Suprapubic skin (tissue), 4 donors: Measurements from ENCODE around the gene USP26. TPM values are rescaled to one million over a fixed set of nuclear protein-coding genes. Genes with fewer than 3 reads are reported as not detected.

Experiments used
- DNase-seq, 2 donors: peaks; one replicate each; pipeline ENCODE4 v3.0.0-alpha.2; 2019; ENCODE audit warnings: low spot score in 2 of 2
- H3K27ac ChIP-seq: fragments of 200-600 bp; sonication (generic); one replicate; pipeline ENCODE4 v1.5.1; 2019
- H3K27me3 ChIP-seq: fragments of 200-600 bp; sonication (generic); one replicate; pipeline ENCODE4 v1.5.1; 2019
- H3K36me3 ChIP-seq: fragments of 200-600 bp; sonication (generic); one replicate; pipeline ENCODE4 v1.5.1; 2019
- H3K4me1 ChIP-seq: fragments of 200-600 bp; sonication (generic); one replicate; pipeline ENCODE4 v1.5.1; 2019
- H3K4me3 ChIP-seq: fragments of 200-600 bp; sonication (generic); one replicate; pipeline ENCODE4 v1.5.1; 2019; ENCODE audit warnings: mild to moderate bottlenecking
- H3K9me3 ChIP-seq: fragments of 200-600 bp; sonication (generic); one replicate; pipeline ENCODE4 v1.5.1; 2019
- CTCF ChIP-seq, 2 donors: fragments of 200-600 bp in 1 of 2; fragments of 450-650 bp in 1 of 2; sonication (generic) in 1 of 2; IDR thresholded peaks; one replicate each; pipeline ENCODE4 v1.5.1; 2016 to 2019; ENCODE audit warnings: antibody characterized with exemption in 2 of 2, mild to moderate bottlenecking in 1 of 2, moderate library complexity in 1 of 2
- EP300 ChIP-seq: sonication (generic); formaldehyde crosslinking; IDR thresholded peaks from one replicate; pipeline ENCODE4 v1.6.1; 2017; ENCODE audit warnings: antibody characterized with exemption
- POLR2A ChIP-seq, 2 donors: fragments of 450-650 bp; IDR thresholded peaks; one replicate each; pipeline ENCODE4 v1.6.1; 2017; ENCODE audit warnings: antibody characterized with exemption in 2 of 2, mild to moderate bottlenecking in 2 of 2, moderate library complexity in 2 of 2
- POLR2AphosphoS5 ChIP-seq, 3 donors: sonication (generic); formaldehyde crosslinking; IDR thresholded peaks; one replicate each; pipeline ENCODE4 v1.6.1; 2017; ENCODE audit warnings: antibody characterized with exemption in 3 of 3
- WGBS: methylation state at CpG from one replicate; pipeline ENCODE4 v1.1.5; 2018; 5-methylcytosine and 5-hydroxymethylcytosine counted together
- total RNA-seq, 4 donors: library from RNA; depleted of rRNA; stranded (reverse); fragments of >200 nt; gene quantifications; one replicate each; pipeline ENCODE4 v1.1.0, GENCODE V29; 2016

Gene USP26
- total RNA-seq, 4 donors from 2014 or later, result not detected

DNA sequence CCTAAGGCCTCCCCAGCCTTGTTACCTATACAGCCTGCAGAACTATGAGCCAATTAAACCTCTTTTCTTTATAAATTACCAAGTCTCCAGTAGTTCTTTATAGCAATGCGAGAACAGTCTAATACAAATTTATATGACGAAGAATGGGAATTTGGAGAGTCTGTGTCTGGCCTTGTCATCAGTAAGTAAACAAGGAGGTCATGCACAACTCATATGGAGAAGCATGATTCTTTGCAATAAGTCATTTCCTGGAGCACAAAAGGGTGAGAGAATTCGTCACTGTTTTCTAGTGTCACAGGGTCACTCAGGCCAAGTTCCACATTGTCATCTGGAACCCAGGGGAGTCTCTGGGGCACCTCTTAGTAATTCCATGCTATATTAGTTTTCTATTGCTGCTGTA lies 89.5 kb downstream of the USP26 start:
- Histone ChIP-seq H3K9me3 (no peaks in the 10 kb centered on the region), H3K36me3 (no peaks in the 10 kb centered on the region), H3K4me1 (no peaks in the 10 kb centered on the region), H3K27ac (no peak overlapping the region), H3K27me3 (no peaks in the 10 kb centered on the region), H3K4me3 (no peak overlapping the region)
- no peak for TF ChIP-seq EP300
- no peak for TF ChIP-seq POLR2AphosphoS5 (IDR thresholded peaks at IDR 0.05)
- TF ChIP-seq POLR2A (IDR thresholded peaks at IDR 0.05), result no peak
- no peak for TF ChIP-seq CTCF (IDR thresholded peaks at IDR 0.05)
- WGBS, result 81% methylated on average over 3 of the region's 3 CpGs
- no peak for DNase-seq

DNA sequence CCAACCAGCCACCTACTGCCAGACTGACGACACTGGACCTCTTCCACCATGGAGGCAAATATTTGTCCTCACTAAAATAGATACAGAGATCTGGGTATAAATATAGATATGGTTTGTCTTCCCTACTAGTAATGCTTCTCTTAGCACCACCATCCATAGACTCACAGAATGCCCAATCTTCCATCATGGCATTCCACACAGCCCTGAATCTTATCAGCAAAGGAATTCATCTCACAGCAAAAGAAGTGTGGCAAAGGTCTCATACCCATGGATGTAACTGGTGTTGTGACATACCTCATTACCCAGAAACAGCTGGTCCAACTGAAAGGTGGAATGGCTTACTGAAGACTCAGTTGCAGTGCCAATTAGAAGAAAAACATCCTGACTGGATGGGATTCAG lies 91.3 kb downstream of the USP26 start:
- Histone ChIP-seq H3K27ac (no peak overlapping the region), H3K36me3 (no peaks in the 10 kb centered on the region), H3K27me3 (no peaks in the 10 kb centered on the region), H3K4me1 (no peaks in the 10 kb centered on the region), H3K4me3 (no peak overlapping the region), H3K9me3 (no peaks in the 10 kb centered on the region)
- TF ChIP-seq EP300 (no peak), CTCF (IDR thresholded peaks at IDR 0.05) (no peak), POLR2A (IDR thresholded peaks at IDR 0.05) (no peak), POLR2AphosphoS5 (IDR thresholded peaks at IDR 0.05) (no peak)
- 88% methylated on average over 1 of the region's 1 CpG for WGBS
- DNase-seq, result no peak

- no peak for DNase-seq
- H3K27ac ChIP-seq, result no peak overlapping the region
- H3K4me3 ChIP-seq, result no peak overlapping the region
- no peaks in the 10 kb centered on the region for H3K4me1 ChIP-seq
- peak in 1 of 2 donors; percentile 26 for TF ChIP-seq CTCF (IDR thresholded peaks at IDR 0.05)
- TF ChIP-seq POLR2AphosphoS5 (IDR thresholded peaks at IDR 0.05), result no peak
- H3K27me3 ChIP-seq, result no peaks in the 10 kb centered on the region
- H3K36me3 ChIP-seq, result no peaks in the 10 kb centered on the region
- H3K9me3 ChIP-seq, result no peaks in the 10 kb centered on the region
- WGBS, result 19% methylated on average over 2 of the region's 2 CpGs
Measured at GRCh38 chrX:133005042-133005441, 91.9 kb downstream of the USP26 start.

DNA sequence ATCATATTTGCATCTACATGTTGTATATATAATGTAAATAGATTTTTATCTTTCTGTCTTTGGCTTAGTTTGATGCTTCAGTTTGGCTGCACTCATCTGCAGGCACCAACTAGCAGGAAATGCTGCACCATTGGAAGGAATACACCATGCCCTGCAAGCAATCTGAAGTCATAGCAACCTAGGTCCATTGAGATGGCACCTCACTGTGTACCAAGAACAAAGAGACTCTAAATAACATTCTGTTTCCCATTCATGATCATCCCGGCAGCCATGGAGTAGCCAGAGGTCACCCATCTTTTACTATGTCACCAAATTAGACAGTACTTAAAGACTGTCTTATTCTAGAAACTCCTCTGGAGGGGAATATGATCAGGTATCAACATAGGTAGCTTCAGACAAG lies 97.7 kb downstream of the USP26 start:
- DNase-seq, result no peak
- H3K4me1 ChIP-seq, result no peaks in the 10 kb centered on the region
- 63% methylated on average over 1 of the region's 1 CpG for WGBS
- no peak for TF ChIP-seq POLR2A (IDR thresholded peaks at IDR 0.05)
- no peak for TF ChIP-seq POLR2AphosphoS5 (IDR thresholded peaks at IDR 0.05)
- TF ChIP-seq EP300, result no peak
- TF ChIP-seq CTCF (IDR thresholded peaks at IDR 0.05), result no peak
- no peaks in the 10 kb centered on the region for H3K36me3 ChIP-seq
- no peaks in the 10 kb centered on the region for H3K27me3 ChIP-seq
- no peaks in the 10 kb centered on the region for H3K9me3 ChIP-seq
- H3K4me3 ChIP-seq, result no peak overlapping the region
- H3K27ac ChIP-seq, result no peak overlapping the region

GRCh38 chrX:132990835-132991234 lies 106.1 kb downstream of the USP26 start:
- Histone ChIP-seq H3K9me3 (no peaks in the 10 kb centered on the region), H3K27me3 (no peaks in the 10 kb centered on the region), H3K4me1 (no peaks in the 10 kb centered on the region), H3K36me3 (no peaks in the 10 kb centered on the region), H3K27ac (no peak overlapping the region), H3K4me3 (no peak overlapping the region)
- no peak for DNase-seq
- 75% methylated on average over 2 of the region's 2 CpGs for WGBS
- TF ChIP-seq POLR2A (IDR thresholded peaks at IDR 0.05), result no peak
- TF ChIP-seq EP300, result no peak
- TF ChIP-seq CTCF (IDR thresholded peaks at IDR 0.05), result no peak
- no peak for TF ChIP-seq POLR2AphosphoS5 (IDR thresholded peaks at IDR 0.05)
